Activated CD4-positive, alpha-beta T cell treated with anti-CD3 and anti-CD28 coated beads, Interleukin-2, amount 50 U/mL, for 24 hours (primary cell): ENCODE measurements around the gene ANKMY1.

Source experiments
- DNase-seq, 2 donors: peaks; one replicate each; pipeline ENCODE4 v3.0.0-alpha.2; 2020; ENCODE audit warnings: low read depth in 1 of 2, low spot score in 1 of 2

Gene ANKMY1

GRCh38 chr2:240478346-240479110 is 79.3 kb downstream of the ANKMY1 start:
- DNase-seq = no peak

GRCh38 chr2:240477916-240478315 is 79.9 kb downstream of the ANKMY1 start:
- no peak for DNase-seq

- DNase-seq = no peak
These were observed 84.6 kb downstream of the ANKMY1 start for GRCh38 chr2:240473211-240473610.

- DNase-seq = no peak
These were observed 85.6 kb downstream of the ANKMY1 start for GRCh38 chr2:240472078-240472790.

GRCh38 chr2:240469740-240470139 is 88.0 kb downstream of the ANKMY1 start:
- DNase-seq = no peak

GRCh38 chr2:240469239-240469636 is 88.5 kb downstream of the ANKMY1 start:
- no peak for DNase-seq

GRCh38 chr2:240468303-240469238 is 89.2 kb downstream of the ANKMY1 start:
- DNase-seq = no peak

- DNase-seq = no peak
These were observed 90.0 kb downstream of the ANKMY1 start for GRCh38 chr2:240467659-240468302.

- no peak for DNase-seq
These were observed 90.6 kb downstream of the ANKMY1 start for GRCh38 chr2:240467149-240467642.

- no peak for DNase-seq
These were observed 91.1 kb downstream of the ANKMY1 start for GRCh38 chr2:240466579-240467148.

- no peak for DNase-seq
These were observed 91.8 kb downstream of the ANKMY1 start for GRCh38 chr2:240465765-240466578.

GRCh38 chr2:240465268-240465764 is 92.5 kb downstream of the ANKMY1 start:
- no peak for DNase-seq

- no peak for DNase-seq
These were observed 93.1 kb downstream of the ANKMY1 start for GRCh38 chr2:240464514-240465241.

GRCh38 chr2:240463866-240464481 is 93.8 kb downstream of the ANKMY1 start:
- no peak for DNase-seq

- no peak for DNase-seq
These were observed 94.4 kb downstream of the ANKMY1 start for GRCh38 chr2:240463274-240463865.

GRCh38 chr2:240462707-240463273 is 95.0 kb downstream of the ANKMY1 start:
- DNase-seq = no peak

- no peak for DNase-seq
These were observed 95.6 kb downstream of the ANKMY1 start for GRCh38 chr2:240462073-240462706.
